Upper lobe of left lung (tissue), 4 donors: Measurements from ENCODE around the gene TMEM108.
"Not testable (repeated sequence)": the region's sequence is repeated elsewhere in the genome, so short reads cannot be mapped to it uniquely, and the experiment has no call there.

ENCODE experiments used
- POLR2AphosphoS5 ChIP-seq, 2 donors: sonication (generic); formaldehyde crosslinking; IDR thresholded peaks; one replicate each; pipeline ENCODE4 v1.5.1; 2017; ENCODE audit warnings: antibody characterized with exemption in 2 of 2
- TF ChIP-seq, protein P1 (sequence below), 6 experiments: fragments of 450-650 bp in 4 of 6; fragments of 200-600 bp in 2 of 6; sonication (generic) in 2 of 6; IDR thresholded peaks; one replicate each; pipeline ENCODE4 v1.5.1; 2016 to 2019; ENCODE audit warnings: antibody characterized with exemption in 6 of 6

GRCh38 chr3:133005032-133005431 is 33.2 kb upstream of the TMEM108 start:
- TF ChIP-seq, protein P1, sequence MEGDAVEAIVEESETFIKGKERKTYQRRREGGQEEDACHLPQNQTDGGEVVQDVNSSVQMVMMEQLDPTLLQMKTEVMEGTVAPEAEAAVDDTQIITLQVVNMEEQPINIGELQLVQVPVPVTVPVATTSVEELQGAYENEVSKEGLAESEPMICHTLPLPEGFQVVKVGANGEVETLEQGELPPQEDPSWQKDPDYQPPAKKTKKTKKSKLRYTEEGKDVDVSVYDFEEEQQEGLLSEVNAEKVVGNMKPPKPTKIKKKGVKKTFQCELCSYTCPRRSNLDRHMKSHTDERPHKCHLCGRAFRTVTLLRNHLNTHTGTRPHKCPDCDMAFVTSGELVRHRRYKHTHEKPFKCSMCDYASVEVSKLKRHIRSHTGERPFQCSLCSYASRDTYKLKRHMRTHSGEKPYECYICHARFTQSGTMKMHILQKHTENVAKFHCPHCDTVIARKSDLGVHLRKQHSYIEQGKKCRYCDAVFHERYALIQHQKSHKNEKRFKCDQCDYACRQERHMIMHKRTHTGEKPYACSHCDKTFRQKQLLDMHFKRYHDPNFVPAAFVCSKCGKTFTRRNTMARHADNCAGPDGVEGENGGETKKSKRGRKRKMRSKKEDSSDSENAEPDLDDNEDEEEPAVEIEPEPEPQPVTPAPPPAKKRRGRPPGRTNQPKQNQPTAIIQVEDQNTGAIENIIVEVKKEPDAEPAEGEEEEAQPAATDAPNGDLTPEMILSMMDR (IDR thresholded peaks at IDR 0.05) = not testable (repeated sequence)
- not testable (repeated sequence) for TF ChIP-seq POLR2AphosphoS5 (IDR thresholded peaks at IDR 0.05)
